Measurements from ENCODE around the gene BTF3. TPM values are rescaled to one million over a fixed set of nuclear protein-coding genes. Genes with fewer than 3 reads are reported as not detected.
A peak's percentile ranks its signal among the peaks of the same experiment; 100 is the strongest.

The BTF3 gene
- total and polyA plus RNA-seq, 2 of the 13 experiments (the other 11 are each of a cell fraction or from before 2014, with no cell fraction given) = 557 to 698 TPM

GRCh38 chr5:73498057-73498992, at the start of gene BTF3 (continued):
- TF ChIP-seq MXD3 (CRISPR knock-in tag; IDR thresholded peaks at IDR 0.05) (peak; percentile 54; the same call in 1 of the 2 replicates), ZNF816 (CRISPR knock-in tag; IDR thresholded peaks at IDR 0.05; ENCODE audit: borderline replicate concordance) (peak; percentile 18), TFDP2 (CRISPR knock-in tag; IDR thresholded peaks at IDR 0.05) (peak; percentile 57; the same call in 1 of the 2 replicates), ZNF841 (CRISPR knock-in tag; IDR thresholded peaks at IDR 0.05; ENCODE audit: borderline replicate concordance) (no peak), IKZF1 (IDR thresholded peaks at IDR 0.05) (no peak), MTF2 (CRISPR knock-in tag; IDR thresholded peaks at IDR 0.05; ENCODE audit: borderline replicate concordance) (no peak), HCFC1 (IDR thresholded peaks at IDR 0.05; ENCODE audit: low read depth, low read length) (0 out of 2 replicates have a peak, but pooled peaks have one; percentile 12), ZBTB21 (CRISPR knock-in tag; IDR thresholded peaks at IDR 0.05) (no peak; the same call in 1 of the 2 replicates), BRCA1 (CRISPR knock-in tag; IDR thresholded peaks at IDR 0.05) (0 out of 2 replicates have a peak, but pooled peaks have one; percentile 50), ASH2L (IDR thresholded peaks at IDR 0.05; ENCODE audit: insufficient read length, low read depth, low read length) (peak; percentile 94), TAF1 (CRISPR knock-in tag; IDR thresholded peaks at IDR 0.05) (peak; percentile 89), PLRG1 (conservative IDR thresholded peaks at IDR 0.05) (no peak), PCBP2 (optimal IDR thresholded peaks at IDR 0.05; ENCODE audit: low read depth, low read length, poor library complexity, severe bottlenecking) (no peak), FOSL1 (CRISPR knock-in tag; IDR thresholded peaks at IDR 0.05; ENCODE audit: borderline replicate concordance) (peak; percentile 29; the same call in 1 of the 2 replicates), NFE2 (CRISPR knock-in tag; IDR thresholded peaks at IDR 0.05) (no peak), KDM6A (CRISPR knock-in tag; IDR thresholded peaks at IDR 0.05; ENCODE audit: low read depth) (0 out of 2 replicates have a peak, but pooled peaks have one; percentile 20), ETV6 (CRISPR knock-in tag; conservative IDR thresholded peaks at IDR 0.05) (no peak), NFIB (CRISPR knock-in tag; IDR thresholded peaks at IDR 0.05; ENCODE audit: borderline replicate concordance) (no peak), POLR2AphosphoS2 (IDR thresholded peaks at IDR 0.05; ENCODE audit: low read depth, low read length) (0 out of 2 replicates have a peak, but pooled peaks have one; percentile 64), HOXA3 (CRISPR knock-in tag; IDR thresholded peaks at IDR 0.05) (peak; percentile 97), ZNF574 (CRISPR knock-in tag; IDR thresholded peaks at IDR 0.05) (peak; percentile 69), ZSCAN29 (CRISPR knock-in tag; conservative IDR thresholded peaks at IDR 0.05) (peak; percentile 81; the same call in 1 of the 2 replicates), ONECUT2 (CRISPR knock-in tag; IDR thresholded peaks at IDR 0.05) (no peak), ZNF577 (CRISPR knock-in tag; IDR thresholded peaks at IDR 0.05; ENCODE audit: borderline replicate concordance, low read depth) (peak; percentile 86; the same call in 1 of the 2 replicates), MATR3 (CRISPR knock-in tag; IDR thresholded peaks at IDR 0.05) (no peak), E2F1 (CRISPR knock-in tag; IDR thresholded peaks at IDR 0.05) (peak; percentile 66)
